ENCODE measurements around the gene METTL16.

DNA sequence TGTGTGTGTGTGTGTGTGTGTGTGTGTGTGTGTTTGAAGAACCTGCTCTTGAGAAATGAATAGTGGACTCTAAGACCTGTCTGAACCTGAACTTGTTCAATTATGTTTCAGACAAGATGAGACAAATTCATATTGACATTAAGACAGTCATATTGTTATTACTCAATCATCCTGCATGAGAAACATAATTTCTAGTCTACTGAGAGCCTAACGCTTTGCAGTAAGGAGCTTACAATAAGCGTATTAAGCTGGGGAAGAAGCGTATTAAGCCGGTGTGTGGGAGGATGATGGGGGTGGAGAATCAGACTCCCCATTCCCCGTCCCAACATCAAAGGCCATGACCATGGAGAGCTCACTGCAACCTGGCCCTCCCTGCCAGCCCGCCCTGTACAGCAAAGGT lies 88.4 kb downstream of the METTL16 start:
- TF ChIP-seq ZNF281 (CRISPR knock-in tag; IDR thresholded peaks at IDR 0.05) (no peak), JUN (CRISPR knock-in tag; IDR thresholded peaks at IDR 0.05) (no peak), CREB1 (CRISPR knock-in tag; IDR thresholded peaks at IDR 0.05) (no peak), ATF6 (CRISPR knock-in tag; IDR thresholded peaks at IDR 0.05) (no peak), CTCF (IDR thresholded peaks at IDR 0.05) (no peak), ZNF317 (CRISPR knock-in tag; IDR thresholded peaks at IDR 0.05; ENCODE audit: borderline replicate concordance, low read depth) (no peak), CREM (CRISPR knock-in tag; IDR thresholded peaks at IDR 0.05) (no peak), NR2C2 (CRISPR knock-in tag; IDR thresholded peaks at IDR 0.05) (no peak), ESRRA (CRISPR knock-in tag; IDR thresholded peaks at IDR 0.05; ENCODE audit: borderline replicate concordance) (no peak), TCF7 (CRISPR knock-in tag; IDR thresholded peaks at IDR 0.05; ENCODE audit: low read depth) (no peak), CDX4 (CRISPR knock-in tag; IDR thresholded peaks at IDR 0.05; ENCODE audit: borderline replicate concordance) (no peak)
- TF ChIP-seq, protein P1, sequence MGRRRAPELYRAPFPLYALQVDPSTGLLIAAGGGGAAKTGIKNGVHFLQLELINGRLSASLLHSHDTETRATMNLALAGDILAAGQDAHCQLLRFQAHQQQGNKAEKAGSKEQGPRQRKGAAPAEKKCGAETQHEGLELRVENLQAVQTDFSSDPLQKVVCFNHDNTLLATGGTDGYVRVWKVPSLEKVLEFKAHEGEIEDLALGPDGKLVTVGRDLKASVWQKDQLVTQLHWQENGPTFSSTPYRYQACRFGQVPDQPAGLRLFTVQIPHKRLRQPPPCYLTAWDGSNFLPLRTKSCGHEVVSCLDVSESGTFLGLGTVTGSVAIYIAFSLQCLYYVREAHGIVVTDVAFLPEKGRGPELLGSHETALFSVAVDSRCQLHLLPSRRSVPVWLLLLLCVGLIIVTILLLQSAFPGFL (CRISPR knock-in tag; IDR thresholded peaks at IDR 0.05; ENCODE audit: borderline replicate concordance), result no peak
